HG02678 (cell line): ENCODE results near the gene MYH7.
"Not testable (repeated sequence)": the region's sequence is repeated elsewhere in the genome, so short reads cannot be mapped to it uniquely, and the experiment has no call there.

Experiments
- ATAC-seq: cut with Tn5 transposase; IDR thresholded peaks from one replicate; pipeline ENCODE4 v1.9.1; 2021; ENCODE audit warnings: mild to moderate bottlenecking, moderate library complexity; ENCODE audit not compliant: unreplicated experiment

The MYH7 gene

GRCh38 chr14:23435543-23436326 is at the start of gene MYH7:
Gene MYH7, minus strand, starts transcription at chr14:23435660. Its CDS starts 1,928 bp downstream, at chr14:23433732.
- no peak for ATAC-seq

GRCh38 chr14:23483236-23483854 is 47.9 kb upstream of the MYH7 start:
- ATAC-seq: no peak

GRCh38 chr14:23482823-23483148 is 47.3 kb upstream of the MYH7 start:
- ATAC-seq: no peak

- no peak for ATAC-seq
Measured at GRCh38 chr14:23481979-23482822, 46.7 kb upstream of the MYH7 start.

GRCh38 chr14:23481362-23481970 is 46.0 kb upstream of the MYH7 start:
- ATAC-seq: no peak

GRCh38 chr14:23478109-23478759 is 42.8 kb upstream of the MYH7 start:
- ATAC-seq: no peak

- no peak for ATAC-seq
Measured at GRCh38 chr14:23470947-23471346, 35.5 kb upstream of the MYH7 start.

GRCh38 chr14:23469906-23470403 is 34.5 kb upstream of the MYH7 start:
- ATAC-seq: no peak

- peak; percentile 96 for ATAC-seq
Measured at GRCh38 chr14:23469127-23469905, 33.9 kb upstream of the MYH7 start, which contains the start of gene NGDN. Gene NGDN, plus strand, starts transcription at chr14:23469703. Its CDS starts 13 bp downstream, at chr14:23469716.

- ATAC-seq: no peak
Measured at GRCh38 chr14:23468704-23469126, 33.3 kb upstream of the MYH7 start.

GRCh38 chr14:23465261-23465660 is 29.8 kb upstream of the MYH7 start:
- no peak for ATAC-seq

- no peak for ATAC-seq
Measured at GRCh38 chr14:23464700-23465099, 29.2 kb upstream of the MYH7 start.

GRCh38 chr14:23460960-23461359 is 25.5 kb upstream of the MYH7 start:
- ATAC-seq: no peak

GRCh38 chr14:23457587-23458445 is 22.4 kb upstream of the MYH7 start:
- ATAC-seq: no peak

GRCh38 chr14:23456883-23457586 is 21.6 kb upstream of the MYH7 start:
- ATAC-seq: not testable (repeated sequence)

GRCh38 chr14:23454445-23454856 is 19.0 kb upstream of the MYH7 start:
- no peak for ATAC-seq

- ATAC-seq: no peak
Measured at GRCh38 chr14:23452237-23452636, 16.8 kb upstream of the MYH7 start.

- no peak for ATAC-seq
Measured at GRCh38 chr14:23450379-23450778, 14.9 kb upstream of the MYH7 start.
